Activated T-cell treated with anti-CD3 and anti-CD28 coated beads, Interleukin-2, amount 50 U/mL, for 4 hours (primary cell): ENCODE measurements around the gene PDE6D. TPM values are rescaled to one million over a fixed set of nuclear protein-coding genes. Genes with fewer than 3 reads are reported as not detected.
"Not testable (repeated sequence)": the region's sequence is repeated elsewhere in the genome, so short reads cannot be mapped to it uniquely, and the experiment has no call there.

Experiments used
- ATAC-seq, 2 donors: fragments of 200-7000 bp; cut with Tn5 transposase; one replicate each; pipeline ENCODE4 v1.10.0; 2021
- DNase-seq: peaks from one replicate; pipeline ENCODE4 v3.0.0-alpha.2; 2020
- H3K27me3 Mint-ChIP-seq: one replicate; pipeline ENCODE4 v1.8.0; 2021; ENCODE audit warnings: low read depth, mixed read lengths
- H3K36me3 Mint-ChIP-seq: one replicate; pipeline ENCODE4 v1.8.0; 2022; ENCODE audit warnings: mixed read lengths; ENCODE audit not compliant: insufficient read depth
- H3K4me1 Mint-ChIP-seq: one replicate; pipeline ENCODE4 v1.8.0; 2021; ENCODE audit warnings: low read depth, mixed read lengths
- H3K4me3 Mint-ChIP-seq: one replicate; pipeline ENCODE4 v1.8.0; 2021; ENCODE audit warnings: mild to moderate bottlenecking, moderate library complexity, mixed read lengths
- H3K9me3 Mint-ChIP-seq: one replicate; pipeline ENCODE4 v1.8.0; 2021; ENCODE audit warnings: mixed read lengths
- total RNA-seq, 3 donors: library from RNA; stranded (reverse); gene quantifications; one replicate each; pipeline ENCODE4 v1.2.1, GENCODE V29; 2021

Gene PDE6D
- total RNA-seq, 3 donors from 2014 or later = 22.0 to 25.9 (median 23.8) TPM

- ATAC-seq = peak; percentile 70 to 73
- Mint-ChIP-seq H3K4me3 (peak within 1 kb of the TSS; percentile 93), H3K36me3 (peaks cover 23% of the 10 kb centered on the region), H3K4me1 (peaks cover 63% of the 10 kb centered on the region), H3K27me3 (no peaks in the 10 kb centered on the region), H3K9me3 (no peaks in the 10 kb centered on the region)
- peak; percentile 76 for DNase-seq
Measured at GRCh38 chr2:231786177-231786916, 5.3 kb upstream of the PDE6D start, which contains the start of gene COPS7B. COPS7B (plus strand) TSS chr2:231786445; CDS start chr2:231788571, 2,126 bp downstream.

- ATAC-seq (no peak), DNase-seq (no peak)
- Mint-ChIP-seq H3K4me1 (peaks cover 63% of the 10 kb centered on the region), H3K36me3 (peaks cover 18% of the 10 kb centered on the region), H3K27me3 (no peaks in the 10 kb centered on the region), H3K9me3 (no peaks in the 10 kb centered on the region), H3K4me3 (peak overlapping the region; percentile 93)
Measured at GRCh38 chr2:231785822-231786176, 4.7 kb upstream of the PDE6D start.

DNA sequence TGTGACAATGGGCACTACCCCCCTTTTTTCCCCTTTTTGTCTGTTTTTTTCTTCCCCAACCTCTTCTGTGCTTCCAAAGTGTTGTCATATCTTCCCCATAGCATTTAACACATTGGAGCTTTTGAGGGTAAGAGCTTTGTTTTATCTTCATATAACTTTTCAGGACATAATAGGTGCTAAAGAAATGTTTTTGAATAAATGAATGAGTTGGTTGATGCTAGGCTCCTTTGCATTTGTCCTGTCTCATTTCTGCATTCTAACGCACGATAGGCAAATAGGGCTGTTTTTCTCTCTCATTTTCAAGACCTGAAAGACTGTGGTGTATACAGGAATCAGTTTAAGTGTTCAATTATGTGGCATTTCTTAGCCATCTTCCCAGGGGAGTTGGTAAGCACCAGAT, 4.3 kb upstream of the PDE6D start:
- peaks cover 63% of the 10 kb centered on the region for H3K4me1 Mint-ChIP-seq
- peak overlapping the region; percentile 93 for H3K4me3 Mint-ChIP-seq
- no peaks in the 10 kb centered on the region for H3K27me3 Mint-ChIP-seq
- DNase-seq (no peak), ATAC-seq (no peak)
- no peaks in the 10 kb centered on the region for H3K9me3 Mint-ChIP-seq
- peaks cover 17% of the 10 kb centered on the region for H3K36me3 Mint-ChIP-seq

DNA sequence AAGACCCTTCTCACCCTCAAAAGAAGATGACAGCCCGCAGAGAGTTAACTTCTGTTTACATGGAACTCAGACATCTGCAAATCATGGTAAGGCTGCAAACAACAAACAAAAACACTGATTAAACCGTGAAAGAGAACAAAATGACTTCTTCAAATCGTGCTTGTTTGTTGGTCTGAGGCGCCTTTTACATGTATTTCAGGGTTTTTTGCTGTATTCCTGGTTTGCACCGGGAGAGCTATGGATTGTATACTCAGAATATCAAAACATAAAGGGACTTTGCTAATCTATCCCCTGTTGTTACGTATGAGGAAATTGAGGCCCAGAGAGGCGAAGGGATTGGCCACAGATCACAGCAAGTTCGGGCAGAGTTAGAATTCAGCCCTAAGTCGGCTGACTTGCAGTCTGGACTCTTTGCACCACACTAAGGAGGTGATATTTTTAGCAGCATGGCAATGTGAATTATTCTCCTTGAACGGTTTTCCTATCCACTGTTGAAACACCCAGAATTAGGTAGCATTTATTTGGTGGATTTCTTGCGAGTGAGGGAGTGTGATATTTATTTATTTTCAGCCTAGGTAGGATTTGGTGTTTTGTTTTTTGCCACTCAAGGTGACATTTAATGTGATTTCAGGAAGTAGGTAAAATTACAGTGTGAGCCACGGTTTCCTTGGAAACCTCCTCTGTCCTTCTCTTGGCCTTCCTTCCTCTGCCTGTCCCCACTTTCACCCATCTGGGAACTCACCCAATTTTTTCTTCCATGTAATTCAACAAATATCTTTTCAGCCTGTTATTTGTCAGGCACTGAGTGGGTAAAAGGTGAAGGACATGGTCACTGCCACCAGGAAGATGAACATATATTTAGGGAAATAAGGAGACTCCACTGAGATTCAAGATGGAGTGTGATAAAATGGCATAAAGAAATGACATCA, 980 bp upstream of the PDE6D start:
- no peak for DNase-seq
- Mint-ChIP-seq H3K27me3 (no peaks in the 10 kb centered on the region), H3K4me3 (peak overlapping the region; percentile 88), H3K4me1 (peaks cover 59% of the 10 kb centered on the region), H3K9me3 (no peaks in the 10 kb centered on the region), H3K36me3 (peaks cover 3% of the 10 kb centered on the region)
- ATAC-seq = no peak

DNA sequence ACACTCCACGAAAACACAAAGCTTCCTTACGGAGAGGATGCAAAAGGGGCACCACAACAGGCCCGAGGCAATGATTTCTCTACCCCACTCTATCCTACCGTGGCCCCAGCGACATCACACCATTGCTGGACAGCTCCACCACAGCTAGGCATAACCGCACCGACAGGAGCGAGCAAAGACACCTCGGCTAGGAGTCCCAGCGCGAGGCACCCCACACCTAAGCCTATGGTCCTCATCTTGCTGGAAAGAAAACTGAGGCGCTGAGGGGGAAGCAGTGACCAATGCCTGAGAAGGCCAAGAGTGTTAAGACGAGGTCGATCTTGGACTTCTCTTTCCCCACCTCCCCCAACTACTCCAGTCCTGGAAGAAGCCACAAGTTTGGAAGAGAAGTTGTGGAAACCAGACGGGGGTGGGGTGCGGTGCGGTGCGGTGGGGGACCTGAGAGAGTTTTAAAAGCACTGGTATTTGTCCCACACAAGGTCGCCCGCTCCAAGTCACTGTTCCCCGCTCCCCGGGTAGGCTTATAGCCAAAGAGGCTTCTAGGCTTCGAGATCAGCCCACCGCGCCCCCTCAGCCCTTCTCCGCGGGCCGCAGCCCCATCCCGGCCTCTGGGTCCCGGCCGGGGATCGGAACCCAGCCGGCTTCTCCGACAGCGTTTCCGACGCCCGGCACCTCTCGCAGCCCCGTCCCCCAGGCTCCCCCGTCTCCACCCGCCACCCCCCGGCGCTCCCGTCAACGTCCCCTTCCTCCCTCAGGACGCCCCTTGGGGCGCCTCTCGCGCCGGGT, 766 bp downstream of the PDE6D start:
- Mint-ChIP-seq H3K4me1 (peaks cover 48% of the 10 kb centered on the region), H3K27me3 (no peaks in the 10 kb centered on the region)
- peak; percentile 25 to 28 for ATAC-seq

DNA sequence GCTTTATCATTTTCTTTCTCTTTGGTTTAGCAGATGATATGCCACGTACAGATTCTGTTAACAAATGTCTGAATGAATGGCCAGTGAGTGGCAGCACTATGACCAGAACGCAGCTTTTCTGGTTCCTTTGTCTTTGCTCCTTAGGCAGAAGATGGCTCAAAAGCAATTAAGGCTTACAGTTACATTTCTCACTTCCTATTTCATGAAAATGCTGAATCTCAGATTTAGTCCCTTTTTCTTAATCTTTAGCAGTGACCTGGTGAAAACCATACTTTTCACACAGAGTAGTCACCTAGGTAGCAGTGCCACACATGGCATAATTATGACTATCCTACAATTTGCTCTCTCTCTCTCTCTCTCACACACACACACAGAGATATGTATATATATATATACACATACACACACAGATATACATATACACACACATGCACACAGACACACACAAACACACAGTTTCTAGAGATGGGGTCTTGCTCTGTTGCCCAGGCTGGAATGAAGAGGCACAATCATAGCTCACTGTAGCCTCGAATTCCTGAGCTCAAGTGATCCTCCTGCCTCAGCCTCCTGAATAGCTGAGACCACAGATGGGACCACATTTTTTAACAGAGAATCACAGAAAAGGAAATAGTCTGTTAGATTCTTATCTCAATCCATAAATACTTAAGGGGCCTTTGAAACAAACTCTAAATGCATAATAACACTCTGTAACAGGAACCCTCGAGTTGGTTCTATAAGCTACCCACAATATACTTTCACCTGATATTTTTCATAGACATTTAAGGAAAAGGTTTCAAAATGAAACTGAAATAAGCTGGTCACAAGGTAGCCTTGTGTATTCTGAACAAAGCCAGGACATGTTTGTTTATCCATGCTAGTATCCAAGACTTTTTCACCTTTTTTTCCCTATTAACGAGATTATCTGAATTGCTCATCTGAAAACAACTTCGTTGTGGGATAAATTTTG, 11.6 kb downstream of the PDE6D start:
- H3K36me3 Mint-ChIP-seq = no peaks in the 10 kb centered on the region
- no peak for ATAC-seq

More for the DNA sequence above, 766 bp downstream of the PDE6D start:
- Mint-ChIP-seq H3K4me3 (peak overlapping the region; percentile 88), H3K36me3 (peaks cover 3% of the 10 kb centered on the region), H3K9me3 (no peaks in the 10 kb centered on the region)
- no peak for DNase-seq

DNA sequence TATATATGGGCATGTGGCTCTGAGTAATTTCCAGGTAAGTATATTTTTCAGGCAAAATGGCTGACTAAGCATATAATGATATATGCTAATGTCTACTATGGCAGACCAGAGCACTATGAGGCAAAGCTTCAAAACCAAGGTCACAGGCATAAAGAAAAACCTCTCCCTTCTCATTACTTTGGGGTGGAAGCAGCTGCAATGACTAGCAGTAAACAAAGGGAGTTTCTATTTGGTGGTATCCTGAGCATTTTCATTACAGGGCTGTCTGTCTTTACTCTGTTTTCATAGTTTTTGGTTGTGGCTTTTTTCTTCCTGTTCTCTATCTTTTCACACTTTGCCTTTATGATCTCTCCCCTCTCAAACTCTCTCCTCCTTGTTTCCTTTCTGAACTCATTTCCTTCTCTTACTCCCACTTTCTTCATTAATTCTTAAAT, 15.6 kb downstream of the PDE6D start:
- Mint-ChIP-seq H3K4me1 (peaks cover 16% of the 10 kb centered on the region), H3K9me3 (no peaks in the 10 kb centered on the region), H3K36me3 (no peaks in the 10 kb centered on the region), H3K4me3 (no peak overlapping the region), H3K27me3 (no peaks in the 10 kb centered on the region)
- DNase-seq = no peak
- ATAC-seq = peak; percentile 40 to 43

More for the DNA sequence above, 11.6 kb downstream of the PDE6D start:
- DNase-seq = no peak
- Mint-ChIP-seq H3K4me1 (peaks cover 16% of the 10 kb centered on the region), H3K9me3 (no peaks in the 10 kb centered on the region), H3K4me3 (no peak overlapping the region), H3K27me3 (no peaks in the 10 kb centered on the region)

GRCh38 chr2:231764760-231765159, 16.3 kb downstream of the PDE6D start:
- no peak for ATAC-seq
- Mint-ChIP-seq H3K4me3 (no peak overlapping the region), H3K4me1 (peaks cover 16% of the 10 kb centered on the region), H3K36me3 (no peaks in the 10 kb centered on the region), H3K9me3 (no peaks in the 10 kb centered on the region), H3K27me3 (no peaks in the 10 kb centered on the region)
- DNase-seq = no peak

DNA sequence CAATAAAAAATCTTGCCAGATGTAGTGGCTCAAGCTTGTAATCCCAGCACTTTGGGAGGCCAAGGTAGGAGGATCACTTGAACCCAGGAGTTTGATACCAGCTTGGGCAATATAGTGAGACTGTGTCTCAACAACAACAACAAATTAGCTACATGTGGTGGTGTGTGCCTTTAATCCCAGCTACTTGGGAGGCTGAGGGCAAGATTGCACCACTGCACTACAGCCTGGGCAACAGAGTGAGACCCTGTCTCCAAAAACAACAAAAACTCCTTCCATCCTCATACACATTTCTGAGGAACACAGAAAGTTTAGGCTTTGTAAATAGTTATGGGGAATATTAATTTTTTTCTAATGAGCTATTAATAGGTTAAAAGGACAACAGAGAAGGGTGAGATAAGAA, 17.0 kb downstream of the PDE6D start:
- DNase-seq = no peak
- H3K36me3 Mint-ChIP-seq = no peaks in the 10 kb centered on the region
- no peaks in the 10 kb centered on the region for H3K9me3 Mint-ChIP-seq
- peaks cover 13% of the 10 kb centered on the region for H3K4me1 Mint-ChIP-seq
- H3K4me3 Mint-ChIP-seq = no peak overlapping the region
- no peaks in the 10 kb centered on the region for H3K27me3 Mint-ChIP-seq
- ATAC-seq = no peak

GRCh38 chr2:231761735-231762134, 19.3 kb downstream of the PDE6D start:
- no peak for DNase-seq
- Mint-ChIP-seq H3K9me3 (no peaks in the 10 kb centered on the region), H3K4me1 (peaks cover 13% of the 10 kb centered on the region), H3K4me3 (no peak overlapping the region), H3K27me3 (no peaks in the 10 kb centered on the region), H3K36me3 (no peaks in the 10 kb centered on the region)
- ATAC-seq = no peak

DNA sequence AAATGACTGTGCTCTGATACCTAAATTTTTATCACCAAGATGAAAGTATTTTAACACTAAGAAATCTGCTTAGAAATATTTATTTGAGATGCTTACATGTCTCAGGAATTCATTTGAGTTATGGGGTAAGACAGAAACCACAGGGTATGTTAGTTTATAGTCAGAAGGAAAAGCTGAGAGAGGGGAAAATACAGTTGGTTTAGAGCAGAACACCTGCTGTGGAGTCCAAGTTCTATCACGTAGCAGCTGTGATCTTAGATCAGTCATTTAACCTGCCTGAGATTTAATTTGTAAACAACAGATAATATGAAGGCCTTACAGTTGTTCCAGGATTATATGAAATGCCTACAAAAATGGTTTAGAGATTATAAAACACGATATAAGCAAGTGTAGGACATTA, 29.0 kb downstream of the PDE6D start:
- no peak overlapping the region for H3K4me3 Mint-ChIP-seq
- DNase-seq (no peak), ATAC-seq (no peak)
- peaks cover 3% of the 10 kb centered on the region for H3K36me3 Mint-ChIP-seq
- no peaks in the 10 kb centered on the region for H3K9me3 Mint-ChIP-seq
- no peaks in the 10 kb centered on the region for H3K4me1 Mint-ChIP-seq
- H3K27me3 Mint-ChIP-seq = no peaks in the 10 kb centered on the region

DNA sequence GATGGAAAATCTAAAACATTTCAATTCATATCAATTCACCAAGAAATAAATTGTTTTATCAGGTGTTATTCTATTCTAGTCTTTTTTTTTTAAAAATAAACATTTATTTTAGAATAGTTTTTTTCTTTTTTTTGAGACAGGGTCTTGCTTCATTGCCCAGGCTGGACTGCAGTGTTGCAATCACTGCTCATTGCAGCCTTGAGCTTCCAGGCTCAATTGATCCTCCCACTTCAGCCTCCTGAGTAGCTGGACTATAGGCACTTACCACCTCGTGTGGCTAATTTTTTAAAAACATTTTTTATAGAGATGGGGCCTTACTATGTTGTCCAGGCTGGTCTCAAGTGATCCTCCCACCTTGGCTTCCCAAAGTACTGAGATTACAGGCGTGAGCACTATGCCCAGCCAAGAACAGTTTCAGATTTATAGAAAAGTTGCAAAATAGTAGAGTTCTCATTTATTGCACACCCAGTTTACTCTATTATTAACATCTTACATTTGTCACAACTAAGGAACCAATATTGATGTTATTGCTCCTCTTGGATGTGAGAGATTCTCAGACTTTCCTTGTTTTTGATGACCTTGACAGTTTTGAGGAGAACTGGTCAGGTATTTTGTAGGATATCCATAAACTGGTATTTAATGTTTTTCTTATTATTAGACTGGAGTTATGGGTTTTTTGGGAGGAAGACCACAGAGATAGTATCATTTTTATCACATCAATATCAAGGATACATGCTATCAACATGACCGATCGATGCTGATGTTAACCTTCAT, 29.9 kb downstream of the PDE6D start:
- ATAC-seq (no peak), DNase-seq (no peak)
- Mint-ChIP-seq H3K4me1 (no peaks in the 10 kb centered on the region), H3K27me3 (no peaks in the 10 kb centered on the region), H3K4me3 (no peak overlapping the region), H3K9me3 (no peaks in the 10 kb centered on the region), H3K36me3 (peaks cover 3% of the 10 kb centered on the region)

DNA sequence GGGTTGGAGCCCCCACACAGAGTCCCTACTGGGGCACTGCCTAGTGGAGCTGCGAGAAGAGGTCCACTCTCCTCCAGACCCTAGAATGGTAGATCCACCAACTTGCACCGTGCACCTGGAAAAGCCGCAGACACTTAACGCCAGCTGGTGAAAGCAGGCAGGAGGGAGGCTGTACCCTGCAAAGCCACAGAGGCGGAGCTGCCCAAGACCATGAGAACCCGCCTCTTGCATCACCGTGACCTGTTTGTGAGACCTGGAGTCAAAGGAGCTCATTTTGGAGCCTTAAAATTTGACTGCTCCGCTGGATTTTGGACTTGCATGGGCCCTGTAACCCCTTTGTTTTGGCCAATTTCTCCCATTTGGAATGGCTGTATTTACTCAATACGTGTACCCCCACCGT, 32.1 kb downstream of the PDE6D start:
- not testable (repeated sequence) for H3K4me3 Mint-ChIP-seq, H3K4me1 Mint-ChIP-seq, H3K9me3 Mint-ChIP-seq, H3K27me3 Mint-ChIP-seq, DNase-seq, ATAC-seq, H3K36me3 Mint-ChIP-seq
